HTERT RPE-1 (cell line): ENCODE measurements around the gene ADGRA1.
"Not testable (repeated sequence)": the region's sequence is repeated elsewhere in the genome, so short reads cannot be mapped to it uniquely, and the experiment has no call there.

ENCODE experiments used
- in situ Hi-C: fragments of 300-500 bp; cut with MboI; formaldehyde crosslinking; loops from 4 replicates; pipeline ENCODE4 v1.14.3; 2020; ENCODE audit warnings: low sequenced_read_pairs

Gene ADGRA1

DNA sequence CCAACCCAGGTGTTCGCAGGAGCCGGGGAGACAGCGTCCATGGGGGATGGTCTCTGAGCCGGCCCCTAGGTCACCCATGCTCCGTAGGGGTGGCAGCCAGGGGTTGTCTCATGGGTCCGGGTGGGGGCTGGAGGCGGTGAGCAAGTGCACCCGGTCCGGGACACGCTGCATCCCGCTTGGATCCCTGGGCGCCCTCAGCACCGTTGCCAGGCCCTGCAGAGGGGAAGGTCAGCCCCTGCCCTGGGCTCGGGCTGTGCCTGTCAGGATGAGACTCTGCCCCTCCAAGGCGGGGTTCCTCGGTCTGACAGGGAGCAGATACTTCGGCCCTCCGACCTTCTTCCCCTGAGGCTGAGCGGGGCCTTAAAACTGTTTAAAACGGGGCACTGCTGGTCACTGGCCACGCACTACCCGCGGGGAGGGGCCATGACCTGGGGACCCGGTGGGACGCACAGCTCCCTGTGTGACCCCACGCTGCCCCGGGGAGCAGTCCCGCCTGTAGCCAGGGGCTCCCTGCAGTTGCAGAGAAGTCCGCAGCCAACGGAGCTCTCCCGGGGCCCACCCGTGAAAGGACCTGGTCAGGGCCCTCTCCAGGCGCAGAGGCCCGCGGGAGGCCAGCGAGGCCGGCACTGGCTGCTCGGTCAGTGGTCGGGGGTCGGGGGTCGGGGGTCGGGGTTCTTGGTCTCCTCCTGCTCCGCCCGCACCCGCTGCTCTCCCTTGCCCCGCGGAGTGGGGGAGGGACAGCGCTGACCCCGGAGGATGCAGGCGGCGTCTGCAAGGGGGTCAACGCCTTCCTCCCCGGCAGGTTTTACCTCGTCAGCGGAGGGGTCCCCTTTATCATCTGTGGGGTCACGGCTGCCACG lies 38.9 kb downstream of the ADGRA1 start:
- in situ Hi-C loops, result no loop called here

DNA sequence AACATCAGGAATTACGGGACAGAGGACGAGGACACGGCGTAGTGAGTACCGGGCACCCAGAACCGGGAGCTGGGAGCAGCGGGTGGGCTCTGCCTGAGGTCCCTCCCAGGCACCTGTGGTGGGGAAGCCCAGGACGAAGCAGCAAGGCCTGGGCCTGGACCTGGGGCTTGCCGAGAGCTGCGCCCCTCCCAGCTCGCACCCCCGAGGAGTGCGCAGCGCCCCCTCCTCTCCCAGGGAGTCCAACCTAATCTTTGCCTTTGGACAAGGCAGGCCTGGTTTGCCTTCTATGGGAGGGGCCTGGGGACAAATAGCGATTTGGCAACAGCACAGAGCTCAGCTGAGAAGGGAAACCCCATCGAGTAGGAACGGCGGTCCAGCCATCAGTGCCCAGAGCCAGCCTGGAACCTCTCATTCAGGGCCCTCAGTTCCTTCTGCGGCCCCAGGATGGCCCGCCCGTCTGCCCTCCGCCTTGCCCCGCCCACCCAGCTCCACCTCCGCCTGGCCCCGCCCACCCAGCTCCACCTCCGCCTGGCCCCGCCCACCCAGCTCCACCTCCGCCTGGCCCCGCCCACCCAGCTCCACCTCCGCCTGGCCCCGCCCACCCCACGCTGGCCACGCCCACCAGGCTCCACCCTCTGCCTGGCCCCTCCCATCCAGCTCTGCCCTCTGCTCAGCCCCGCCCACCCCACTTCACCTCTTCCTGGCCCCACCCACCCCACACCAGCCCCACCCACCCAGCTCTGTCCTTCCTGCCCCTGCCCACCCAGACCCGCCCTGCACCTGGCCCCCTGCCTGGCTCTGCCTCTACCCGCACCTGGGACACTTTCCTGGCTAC lies 39.8 kb downstream of the ADGRA1 start:
- in situ Hi-C loops, result no loop called here

DNA sequence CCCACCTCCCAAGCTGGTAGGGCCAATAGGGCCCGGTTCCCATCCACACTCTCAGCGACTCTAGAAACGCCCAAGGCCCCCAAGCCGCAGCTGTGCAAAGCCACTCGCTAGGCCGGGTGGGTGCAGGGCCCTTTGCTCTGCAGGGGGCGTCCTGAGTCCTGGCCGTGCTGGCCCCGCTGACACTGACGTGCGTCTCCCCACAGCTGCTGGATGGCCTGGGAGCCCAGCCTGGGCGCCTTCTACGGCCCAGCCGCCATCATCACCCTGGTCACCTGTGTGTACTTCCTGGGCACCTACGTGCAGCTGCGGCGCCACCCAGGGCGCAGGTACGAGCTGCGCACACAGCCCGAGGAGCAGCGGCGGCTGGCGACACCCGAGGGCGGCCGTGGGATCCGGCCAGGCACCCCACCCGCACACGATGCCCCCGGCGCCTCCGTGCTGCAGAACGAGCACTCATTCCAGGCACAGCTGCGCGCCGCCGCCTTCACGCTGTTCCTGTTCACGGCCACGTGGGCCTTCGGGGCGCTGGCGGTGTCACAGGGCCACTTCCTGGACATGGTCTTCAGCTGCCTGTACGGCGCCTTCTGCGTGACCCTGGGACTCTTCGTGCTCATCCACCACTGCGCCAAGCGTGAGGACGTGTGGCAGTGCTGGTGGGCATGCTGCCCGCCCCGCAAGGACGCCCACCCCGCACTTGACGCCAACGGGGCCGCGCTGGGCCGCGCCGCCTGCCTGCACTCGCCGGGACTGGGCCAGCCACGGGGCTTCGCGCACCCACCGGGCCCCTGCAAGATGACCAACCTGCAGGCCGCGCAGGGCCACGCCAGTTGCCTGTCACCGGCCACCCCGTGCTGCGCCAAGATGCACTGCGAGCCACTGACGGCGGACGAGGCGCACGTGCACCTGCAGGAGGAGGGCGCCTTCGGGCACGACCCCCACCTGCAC lies 40.7 kb downstream of the ADGRA1 start:
- in situ Hi-C loops, result no loop called here

DNA sequence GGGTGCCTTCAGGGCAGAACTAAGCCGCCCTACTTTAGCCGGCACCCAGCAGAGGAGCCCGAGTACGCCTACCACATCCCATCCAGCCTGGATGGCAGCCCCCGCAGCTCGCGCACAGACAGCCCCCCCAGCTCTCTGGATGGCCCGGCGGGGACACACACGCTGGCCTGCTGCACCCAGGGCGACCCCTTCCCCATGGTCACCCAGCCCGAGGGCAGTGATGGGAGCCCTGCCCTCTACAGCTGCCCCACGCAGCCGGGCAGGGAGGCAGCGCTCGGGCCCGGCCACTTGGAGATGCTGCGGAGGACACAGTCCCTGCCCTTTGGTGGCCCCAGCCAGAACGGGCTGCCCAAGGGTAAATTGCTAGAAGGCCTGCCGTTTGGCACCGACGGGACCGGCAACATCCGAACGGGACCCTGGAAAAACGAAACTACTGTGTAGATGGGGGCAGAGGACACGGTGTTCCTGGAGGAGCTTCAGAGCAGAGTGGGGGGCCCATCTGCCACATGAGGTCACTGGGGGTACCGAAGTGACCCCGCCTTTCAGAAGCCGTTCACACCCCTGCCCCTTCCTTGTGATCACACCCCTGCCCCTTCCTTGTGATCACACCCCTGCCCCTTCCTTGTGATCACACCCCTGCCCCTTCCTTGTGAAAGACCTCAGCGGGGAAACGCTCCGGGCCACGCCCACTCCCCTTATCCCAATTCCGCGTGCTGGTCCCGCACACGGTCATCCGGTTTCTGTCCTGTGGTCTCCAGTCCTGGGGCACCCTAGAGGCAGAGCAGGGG lies 41.5 kb downstream of the ADGRA1 start:
- in situ Hi-C loops, result no loop called here

DNA sequence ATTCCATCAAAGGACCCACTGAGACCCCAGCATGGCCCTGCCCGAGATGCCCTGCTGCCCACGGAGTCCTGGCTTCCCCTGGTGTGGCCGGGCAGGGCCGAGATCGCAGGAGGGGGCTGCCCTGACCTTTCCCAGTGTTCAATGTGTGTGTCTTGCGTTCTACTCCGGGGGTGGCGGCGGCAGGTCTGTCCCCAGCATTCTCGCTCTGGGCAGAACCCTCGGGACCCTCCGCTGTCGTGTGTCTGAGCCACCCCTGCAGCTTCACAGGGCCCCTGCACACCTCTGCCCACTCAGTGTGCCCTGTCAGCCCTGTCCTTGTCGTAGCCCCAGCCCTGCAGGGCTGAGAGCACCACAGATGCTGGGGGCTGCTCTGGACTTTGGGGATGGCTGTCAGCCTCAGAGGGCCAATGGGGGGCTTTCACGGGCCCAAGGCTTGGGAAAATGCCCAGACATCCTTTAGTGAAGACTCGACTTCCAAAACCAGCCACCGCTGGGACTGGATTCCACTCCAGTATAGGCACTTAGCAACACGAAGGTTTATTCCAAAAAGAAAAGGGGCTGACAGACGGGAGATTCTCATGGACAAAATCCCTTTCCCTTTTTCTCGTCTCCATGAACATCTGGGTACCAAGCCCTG lies 42.3 kb downstream of the ADGRA1 start:
- in situ Hi-C loops, result no loop called here

DNA sequence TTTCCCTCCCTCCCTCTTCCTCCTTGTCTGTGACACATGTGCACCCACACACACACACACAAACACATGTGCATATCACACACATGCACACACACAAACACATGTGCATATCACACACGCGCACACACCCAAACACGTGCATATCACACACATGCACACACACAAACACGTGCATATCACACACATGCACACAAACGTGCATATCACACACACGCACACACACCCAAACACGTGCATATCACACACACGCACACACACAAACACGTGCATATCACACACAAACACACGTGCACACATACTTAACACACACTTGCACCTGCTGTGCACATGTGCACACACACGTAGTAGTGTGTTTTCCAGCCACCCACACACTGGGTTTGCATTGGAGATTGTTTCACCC lies 42.9 kb downstream of the ADGRA1 start:
- in situ Hi-C loops, result no loop called here

DNA sequence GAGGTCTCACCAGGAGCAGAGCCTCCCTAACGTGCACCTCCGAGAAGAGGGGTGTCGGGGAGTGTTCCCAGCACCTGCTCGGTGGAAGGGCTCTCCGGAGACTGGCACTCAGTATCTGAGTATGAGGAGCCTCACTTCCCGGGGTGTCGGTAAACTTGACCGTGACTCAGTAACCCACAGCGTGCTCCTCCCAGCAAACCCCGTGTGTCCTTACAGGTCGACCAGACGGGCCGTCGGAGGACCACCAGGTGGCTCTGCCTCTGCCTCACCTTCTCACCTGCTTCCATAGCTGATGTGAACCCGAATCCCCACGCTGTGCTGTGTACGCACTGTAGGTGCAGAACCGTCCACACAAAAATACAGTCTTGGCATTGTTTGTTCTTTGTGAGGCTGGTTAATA lies 43.3 kb downstream of the ADGRA1 start:
- in situ Hi-C loops, result no loop called here

DNA sequence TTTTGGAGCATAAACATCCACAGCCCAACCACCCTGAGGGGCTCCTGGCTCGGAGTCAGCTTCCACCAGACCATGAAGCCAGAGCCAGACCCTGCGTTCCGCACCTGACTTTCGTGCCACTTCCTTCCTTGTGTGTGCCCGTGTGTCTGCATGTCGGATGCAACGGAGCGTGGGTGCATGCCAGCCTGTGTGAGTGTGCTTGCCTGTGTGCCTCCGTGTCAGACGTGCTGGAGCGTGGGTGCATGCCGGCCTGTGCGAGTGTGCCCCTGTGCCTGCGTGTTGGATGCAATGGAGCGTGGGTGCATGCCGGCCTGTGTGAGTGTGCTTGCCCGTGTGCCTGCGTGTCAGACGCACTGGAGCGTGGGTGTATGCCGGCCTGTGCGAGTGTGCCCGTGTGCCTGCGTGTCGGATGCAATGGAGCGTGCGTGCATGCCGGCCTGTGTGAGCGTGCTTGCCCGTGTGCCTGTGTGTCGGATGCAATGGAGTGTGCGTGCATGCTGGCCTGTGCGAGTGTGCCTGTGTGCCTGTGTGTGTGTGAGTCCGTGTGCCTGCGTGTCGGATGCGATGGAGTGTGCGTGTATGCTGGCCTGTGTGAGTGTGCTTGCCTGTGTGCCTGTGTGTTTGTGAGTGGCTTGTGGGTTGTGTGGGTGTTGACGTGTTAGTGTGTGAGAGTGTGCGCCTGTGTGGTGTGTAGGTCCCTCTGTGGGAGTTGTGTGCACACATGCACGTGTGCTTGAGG lies 44.2 kb downstream of the ADGRA1 start:
- in situ Hi-C loops, result no loop called here

DNA sequence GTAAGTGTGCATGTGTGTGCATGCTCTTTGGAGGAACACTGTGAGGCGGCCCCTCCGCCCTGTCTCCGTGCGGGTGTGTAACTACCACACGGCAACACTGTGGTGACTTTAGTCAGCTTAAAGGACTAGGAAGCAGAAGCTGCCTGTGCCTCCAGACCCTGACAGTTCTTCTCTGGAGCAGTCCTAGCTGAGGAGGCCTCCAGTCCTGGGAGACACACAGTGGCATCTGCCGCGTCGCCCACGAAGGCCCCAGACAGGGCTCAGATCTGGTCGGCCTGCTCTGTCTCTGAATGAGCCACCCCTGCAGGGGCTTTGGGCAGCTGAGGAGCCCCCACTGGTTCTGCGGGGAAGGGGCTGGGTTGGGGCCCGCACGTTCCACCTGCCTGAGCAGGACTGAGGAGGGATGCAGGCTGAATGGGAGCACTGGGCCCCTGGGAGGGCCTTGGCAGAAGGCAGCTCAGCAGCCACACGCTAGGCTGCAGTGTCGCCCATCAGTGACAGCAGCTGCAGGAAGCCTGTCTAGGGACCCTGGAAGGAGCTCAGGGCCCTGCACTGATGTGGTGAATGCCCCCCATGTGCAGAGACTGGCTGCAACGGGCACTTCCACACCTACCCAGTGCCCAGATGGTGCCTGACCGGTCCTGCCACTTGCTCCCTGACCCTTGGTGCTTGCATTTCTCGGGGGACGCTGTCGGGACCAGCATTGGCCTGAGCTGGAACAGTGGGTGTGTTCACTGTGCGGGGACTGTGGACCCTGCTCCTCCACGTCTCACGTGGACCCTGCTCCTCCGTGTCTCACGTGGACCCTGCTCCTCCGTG lies 45.0 kb downstream of the ADGRA1 start:
- in situ Hi-C loops, result no loop called here

DNA sequence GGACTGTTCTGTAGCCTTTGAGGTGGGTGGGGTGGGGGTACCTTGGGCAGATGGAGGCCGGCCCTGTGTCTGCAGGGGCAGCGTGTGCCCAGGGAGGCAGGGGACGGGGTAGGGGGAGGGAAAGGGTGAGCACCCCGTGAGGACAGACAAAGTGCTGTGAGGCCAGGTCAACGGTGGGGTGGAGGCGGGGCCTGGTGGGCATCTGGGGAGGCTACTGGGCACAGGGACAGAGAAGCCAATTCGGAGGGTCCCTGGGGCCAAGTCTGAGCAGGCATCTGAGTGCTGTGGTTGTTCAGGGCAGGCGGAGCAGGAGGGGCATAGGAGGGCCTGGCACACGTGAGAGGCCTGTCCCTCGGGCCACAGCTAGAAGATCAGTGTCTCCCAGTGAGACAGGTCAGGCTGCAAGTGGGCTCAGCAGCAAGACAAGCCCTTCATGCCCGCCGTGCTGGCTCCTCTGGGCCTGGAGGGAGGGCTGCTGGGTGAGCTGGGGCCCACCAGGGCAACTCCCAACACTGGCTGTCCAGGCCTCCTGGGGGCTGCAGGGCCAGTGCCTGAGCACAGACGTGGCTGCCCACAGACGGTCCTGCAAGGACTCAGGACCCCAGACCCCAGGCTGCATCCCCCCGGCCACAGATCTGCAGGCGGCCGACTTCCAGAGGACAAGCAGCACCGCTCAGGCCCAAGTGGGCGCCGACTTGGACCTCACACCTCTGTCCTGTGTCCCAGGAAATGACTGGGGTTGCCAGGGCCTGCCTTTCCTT lies 45.9 kb downstream of the ADGRA1 start:
- in situ Hi-C loops, result no loop called here

DNA sequence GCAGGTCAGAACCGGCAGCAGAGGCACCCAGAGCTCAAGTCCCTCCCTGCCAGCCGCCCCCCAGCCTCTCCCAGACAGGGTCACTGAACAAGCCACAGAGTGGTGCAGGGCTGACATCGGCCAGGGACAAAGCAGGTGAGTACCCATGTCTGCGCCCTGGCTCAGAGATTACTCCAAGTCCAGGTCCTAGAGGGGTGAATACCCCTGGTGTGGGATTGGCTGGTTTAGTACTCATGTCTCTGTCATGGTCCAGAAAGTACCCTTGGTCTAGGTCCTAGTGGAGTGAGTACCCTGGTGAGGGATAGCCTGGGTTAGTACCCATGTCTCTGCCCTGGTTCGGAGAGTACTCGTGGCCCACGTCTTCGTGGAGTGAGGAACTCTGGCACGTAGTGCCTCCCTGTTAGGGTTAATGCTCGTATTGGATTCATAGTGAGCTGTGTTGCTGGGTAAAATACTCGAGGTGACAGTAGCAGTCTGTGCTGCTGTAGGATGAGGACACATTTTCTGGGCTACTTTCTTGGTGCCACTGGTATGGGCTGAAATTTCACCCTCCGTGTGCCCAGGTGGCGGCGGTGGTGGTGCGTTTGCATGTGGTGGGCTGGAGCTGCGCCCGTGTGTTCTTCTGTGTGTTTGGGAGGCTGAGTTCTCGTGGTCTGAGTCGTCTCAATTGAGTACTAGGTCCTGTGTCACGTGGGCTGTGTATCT lies 46.8 kb downstream of the ADGRA1 start:
- in situ Hi-C loops, result no loop called here

DNA sequence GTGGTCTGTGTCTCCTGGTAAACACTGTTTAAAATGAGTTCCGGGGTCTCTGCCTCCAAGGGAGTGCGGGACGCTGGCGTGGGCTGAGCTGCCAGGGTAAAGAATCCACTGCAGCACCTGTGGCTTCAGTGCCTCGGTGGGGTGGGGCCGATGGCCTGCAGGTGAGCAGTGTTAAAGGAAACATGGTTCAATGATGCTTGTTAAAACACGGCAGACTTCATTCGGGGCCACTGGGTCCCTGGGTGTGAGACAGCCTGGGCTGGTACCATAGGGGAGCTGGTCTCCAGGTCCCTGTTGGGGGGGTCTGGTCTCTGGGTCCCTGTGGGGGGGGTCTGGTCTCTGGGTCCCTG lies 47.4 kb downstream of the ADGRA1 start:
- in situ Hi-C loops, result no loop called here

DNA sequence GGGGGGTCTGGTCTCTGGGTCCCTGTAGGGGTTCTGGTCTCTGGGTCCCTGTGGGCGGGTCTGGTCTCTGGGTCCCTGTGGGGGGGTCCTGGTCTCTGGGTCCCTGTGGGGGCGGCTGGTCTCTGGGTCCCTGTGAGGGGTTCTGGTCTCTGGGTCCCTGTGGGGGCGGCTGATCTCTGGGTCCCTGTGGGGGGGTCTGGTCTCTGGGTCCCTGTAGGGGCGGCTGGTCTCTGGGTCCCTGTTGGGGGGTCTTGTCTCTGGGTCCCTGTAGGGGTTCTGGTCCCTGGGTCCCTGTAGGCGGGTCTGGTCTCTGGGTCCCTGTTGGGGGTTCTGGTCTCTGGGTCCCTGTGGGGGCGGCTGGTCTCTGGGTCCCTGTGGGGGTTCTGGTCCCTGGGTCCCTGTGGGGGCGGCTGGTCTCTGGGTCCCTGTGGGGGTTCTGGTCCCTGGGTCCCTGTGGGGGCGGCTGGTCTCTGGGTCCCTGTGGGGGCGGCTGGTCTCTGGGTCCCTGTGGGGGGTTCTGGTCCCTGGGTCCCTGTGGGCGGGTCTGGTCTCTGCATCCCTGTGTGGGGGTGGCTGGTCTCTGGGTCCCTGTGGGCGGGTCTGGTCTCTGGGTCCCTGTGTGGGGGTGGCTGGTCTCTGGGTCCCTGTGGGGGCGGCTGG lies 49.9 kb downstream of the ADGRA1 start:
- in situ Hi-C loops, result not testable (repeated sequence)

DNA sequence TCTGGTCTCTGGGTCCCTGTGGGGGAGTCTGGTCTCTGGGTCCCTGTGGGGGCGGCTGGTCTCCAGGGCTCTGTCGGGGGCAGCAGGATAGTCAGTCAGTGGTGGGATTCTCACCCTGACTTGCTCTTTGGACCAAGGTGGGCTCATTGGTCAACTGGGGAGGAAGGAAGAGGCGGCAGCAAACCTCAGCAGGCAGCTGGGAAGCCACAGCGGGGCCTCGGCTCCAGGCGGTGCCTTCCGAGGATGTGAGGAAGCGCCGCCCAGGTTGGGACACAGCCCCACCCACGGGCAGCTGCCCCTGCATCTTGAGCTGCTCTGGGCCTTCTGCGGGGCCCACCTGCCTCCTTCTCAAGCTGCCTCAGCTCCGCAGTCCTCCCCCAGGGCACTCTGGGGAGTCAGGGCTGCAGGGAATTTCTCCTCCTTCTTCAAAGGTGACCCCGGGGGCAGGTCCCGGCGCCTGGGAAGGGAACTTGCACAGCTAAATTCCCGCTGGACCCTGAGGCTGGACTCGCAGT lies 51.9 kb downstream of the ADGRA1 start:
- in situ Hi-C loops, result no loop called here

DNA sequence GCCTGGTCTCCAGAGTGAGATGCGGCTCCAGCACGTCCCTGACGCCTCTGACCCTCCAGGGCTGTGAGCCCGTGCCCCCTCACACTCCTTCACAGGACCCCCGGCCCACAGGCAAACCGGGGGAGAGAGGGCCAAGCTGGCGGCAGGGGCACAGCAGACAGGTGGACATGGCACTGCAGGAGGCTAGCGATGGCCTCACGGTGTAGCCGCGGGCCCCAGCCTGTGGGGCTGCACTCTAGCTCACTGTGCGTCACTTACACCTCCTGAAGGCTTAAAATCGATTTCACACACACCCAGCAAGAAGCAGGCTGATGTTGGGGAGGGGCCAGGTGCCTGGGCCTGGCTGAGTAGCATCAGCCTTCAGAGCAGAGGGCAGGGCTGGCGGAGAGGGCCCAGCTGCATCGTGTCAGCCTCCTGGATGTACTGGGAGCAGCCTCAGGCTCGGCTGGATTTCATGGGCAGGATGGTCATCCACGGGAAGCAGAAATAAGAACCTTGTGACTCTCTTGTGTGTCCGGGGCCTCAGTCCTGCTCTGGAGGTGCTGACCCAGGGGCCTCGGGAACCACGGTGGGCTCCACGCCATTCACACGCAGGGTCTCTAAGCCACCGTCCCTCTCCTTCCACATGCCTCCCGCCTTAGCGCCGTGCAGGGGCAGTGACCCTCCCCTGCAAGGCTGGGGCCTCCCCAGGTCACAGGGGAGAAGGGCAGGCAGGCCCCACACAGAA lies 52.9 kb downstream of the ADGRA1 start:
- in situ Hi-C loops, result no loop called here
